Suppressor macrophage (primary cell): ENCODE data around the gene WFDC5.
"Not testable (repeated sequence)": the region's sequence is repeated elsewhere in the genome, so short reads cannot be mapped to it uniquely, and the experiment has no call there.

Experiments used
- DNase-seq, 4 experiments: peaks; one replicate each; pipeline ENCODE4 v3.0.0-alpha.2; 2020 to 2022
- total RNA-seq, 17 experiments: gene quantifications; one replicate each; lab custom pipeline; 2026; ENCODE audit warnings: mixed read lengths in 6 of 17, inconsistent platforms in 3 of 17; lab: John Stamatoyannopoulos, UW

WFDC5 gene
- 0 to 0.77 (median 0) reads per million in 17 experiments for total RNA-seq

GRCh38 chr20:45114465-45115385 is at the start of gene WFDC5:
TSS of gene WFDC5 (minus strand) at chr20:45115174. CDS start at chr20:45115083, 91 bp downstream.
- no peak for DNase-seq

- DNase-seq = no peak
Measured at GRCh38 chr20:45163083-45163803, 48.3 kb upstream of the WFDC5 start.

- no peak for DNase-seq
Measured at GRCh38 chr20:45157962-45158361, 43.0 kb upstream of the WFDC5 start.

GRCh38 chr20:45156713-45157112 is 41.7 kb upstream of the WFDC5 start:
- DNase-seq = peak; percentile 21 to 68 (median 35)

- DNase-seq = peak; percentile 7 to 50 (median 28)
Measured at GRCh38 chr20:45154794-45155193, 39.8 kb upstream of the WFDC5 start.

- DNase-seq = no peak
Measured at GRCh38 chr20:45154183-45154582, 39.2 kb upstream of the WFDC5 start.

GRCh38 chr20:45153752-45154151 is 38.8 kb upstream of the WFDC5 start:
- DNase-seq = peak; percentile 70 to 86 (median 77)

GRCh38 chr20:45153147-45153546 is 38.2 kb upstream of the WFDC5 start:
- DNase-seq = no peak

- DNase-seq = no peak
Measured at GRCh38 chr20:45152405-45152804, 37.4 kb upstream of the WFDC5 start.

- no peak for DNase-seq
Measured at GRCh38 chr20:45149062-45149461, 34.1 kb upstream of the WFDC5 start.

- DNase-seq = no peak
Measured at GRCh38 chr20:45140836-45141235, 25.9 kb upstream of the WFDC5 start.

GRCh38 chr20:45139733-45140375 is 24.9 kb upstream of the WFDC5 start:
- DNase-seq = not testable (repeated sequence)

GRCh38 chr20:45138561-45139300 is 23.8 kb upstream of the WFDC5 start:
- peak; percentile 67 to 87 (median 78) for DNase-seq

- DNase-seq = no peak
Measured at GRCh38 chr20:45136911-45137310, 21.9 kb upstream of the WFDC5 start.

- peak in 1 of 4 experiments; percentile 9 for DNase-seq
Measured at GRCh38 chr20:45128099-45128498, 13.1 kb upstream of the WFDC5 start.

- DNase-seq = no peak
Measured at GRCh38 chr20:45124365-45124764, 9.4 kb upstream of the WFDC5 start, which contains the start of gene WFDC12. TSS of gene WFDC12 (minus strand) at chr20:45124465. CDS start at chr20:45124447, 18 bp downstream.

GRCh38 chr20:45121388-45121787 is 6.4 kb upstream of the WFDC5 start:
- no peak for DNase-seq

- no peak for DNase-seq
Measured at GRCh38 chr20:45119556-45120266, 4.7 kb upstream of the WFDC5 start.

- DNase-seq = no peak
Measured at GRCh38 chr20:45118028-45118427, 3.1 kb upstream of the WFDC5 start.

GRCh38 chr20:45117581-45117980 is 2.6 kb upstream of the WFDC5 start:
- DNase-seq = no peak

GRCh38 chr20:45115829-45116228 is 855 bp upstream of the WFDC5 start:
- DNase-seq = no peak
